ENCODE measurements around the gene ZBTB21. TPM values are rescaled to one million over a fixed set of nuclear protein-coding genes. Genes with fewer than 3 reads are reported as not detected.

Gene ZBTB21
- total and polyA plus RNA-seq, 9 of the 15 experiments (the other 6 are each of a cell fraction or from before 2014, with no cell fraction given) = 2.2 to 15.2 (median 8.7) TPM

- TF ChIP-seq UBTF (IDR thresholded peaks at IDR 0.05; ENCODE audit: borderline replicate concordance in 1 of 2, low read depth in 2 of 2, low read length in 2 of 2) (no peak), FOXK1 (CRISPR knock-in tag; IDR thresholded peaks at IDR 0.05; ENCODE audit: borderline replicate concordance) (no peak), ZNF695 (CRISPR knock-in tag; IDR thresholded peaks at IDR 0.05) (no peak), EP400 (IDR thresholded peaks at IDR 0.05) (no peak), MIER1 (IDR thresholded peaks at IDR 0.05; ENCODE audit: low read depth) (no peak), KLF10 (CRISPR knock-in tag; IDR thresholded peaks at IDR 0.05) (no peak), FOXJ3 (CRISPR knock-in tag; IDR thresholded peaks at IDR 0.05) (no peak), ILK (tag; IDR thresholded peaks at IDR 0.05; ENCODE audit: borderline replicate concordance, low read depth) (no peak), YBX1 (IDR thresholded peaks at IDR 0.05) (no peak), FOS (IDR thresholded peaks at IDR 0.05; ENCODE audit: extremely low read depth, insufficient read length) (no peak), SIX5 (IDR thresholded peaks at IDR 0.05; ENCODE audit: borderline replicate concordance in 1 of 2, insufficient read depth in 1 of 2, low read depth in 1 of 2, low read length in 2 of 2) (no peak), TFAP4 (CRISPR knock-in tag; IDR thresholded peaks at IDR 0.05; ENCODE audit: borderline replicate concordance) (peak; percentile 89), FOXA1 (IDR thresholded peaks at IDR 0.05; ENCODE audit: borderline replicate concordance) (no peak), TRIM28 (IDR thresholded peaks at IDR 0.05) (no peak), SMARCA4 (IDR thresholded peaks at IDR 0.05) (peak; percentile 86), ELF1 (tag; IDR thresholded peaks at IDR 0.05) (0 out of 2 replicates have a peak, but pooled peaks have one; percentile 17)
- TF ChIP-seq, protein P1, sequence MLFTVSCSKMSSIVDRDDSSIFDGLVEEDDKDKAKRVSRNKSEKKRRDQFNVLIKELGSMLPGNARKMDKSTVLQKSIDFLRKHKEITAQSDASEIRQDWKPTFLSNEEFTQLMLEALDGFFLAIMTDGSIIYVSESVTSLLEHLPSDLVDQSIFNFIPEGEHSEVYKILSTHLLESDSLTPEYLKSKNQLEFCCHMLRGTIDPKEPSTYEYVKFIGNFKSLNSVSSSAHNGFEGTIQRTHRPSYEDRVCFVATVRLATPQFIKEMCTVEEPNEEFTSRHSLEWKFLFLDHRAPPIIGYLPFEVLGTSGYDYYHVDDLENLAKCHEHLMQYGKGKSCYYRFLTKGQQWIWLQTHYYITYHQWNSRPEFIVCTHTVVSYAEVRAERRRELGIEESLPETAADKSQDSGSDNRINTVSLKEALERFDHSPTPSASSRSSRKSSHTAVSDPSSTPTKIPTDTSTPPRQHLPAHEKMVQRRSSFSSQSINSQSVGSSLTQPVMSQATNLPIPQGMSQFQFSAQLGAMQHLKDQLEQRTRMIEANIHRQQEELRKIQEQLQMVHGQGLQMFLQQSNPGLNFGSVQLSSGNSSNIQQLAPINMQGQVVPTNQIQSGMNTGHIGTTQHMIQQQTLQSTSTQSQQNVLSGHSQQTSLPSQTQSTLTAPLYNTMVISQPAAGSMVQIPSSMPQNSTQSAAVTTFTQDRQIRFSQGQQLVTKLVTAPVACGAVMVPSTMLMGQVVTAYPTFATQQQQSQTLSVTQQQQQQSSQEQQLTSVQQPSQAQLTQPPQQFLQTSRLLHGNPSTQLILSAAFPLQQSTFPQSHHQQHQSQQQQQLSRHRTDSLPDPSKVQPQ (CRISPR knock-in tag; IDR thresholded peaks at IDR 0.05; ENCODE audit: borderline replicate concordance) = no peak
- TF ChIP-seq, protein P2, sequence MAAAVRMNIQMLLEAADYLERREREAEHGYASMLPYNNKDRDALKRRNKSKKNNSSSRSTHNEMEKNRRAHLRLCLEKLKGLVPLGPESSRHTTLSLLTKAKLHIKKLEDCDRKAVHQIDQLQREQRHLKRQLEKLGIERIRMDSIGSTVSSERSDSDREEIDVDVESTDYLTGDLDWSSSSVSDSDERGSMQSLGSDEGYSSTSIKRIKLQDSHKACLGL (CRISPR knock-in tag; IDR thresholded peaks at IDR 0.05; ENCODE audit: borderline replicate concordance, poor library complexity, severe bottlenecking) = no peak
- TF ChIP-seq, protein P3, sequence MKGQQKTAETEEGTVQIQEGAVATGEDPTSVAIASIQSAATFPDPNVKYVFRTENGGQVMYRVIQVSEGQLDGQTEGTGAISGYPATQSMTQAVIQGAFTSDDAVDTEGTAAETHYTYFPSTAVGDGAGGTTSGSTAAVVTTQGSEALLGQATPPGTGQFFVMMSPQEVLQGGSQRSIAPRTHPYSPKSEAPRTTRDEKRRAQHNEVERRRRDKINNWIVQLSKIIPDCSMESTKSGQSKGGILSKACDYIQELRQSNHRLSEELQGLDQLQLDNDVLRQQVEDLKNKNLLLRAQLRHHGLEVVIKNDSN (CRISPR knock-in tag; IDR thresholded peaks at IDR 0.05) = no peak
Observed at GRCh38 chr21:41956926-41957729, 53.0 kb downstream of the ZBTB21 start (continued).

Measured in K562 (cell line).